Measurements from ENCODE around the gene BRSK1. TPM values are rescaled to one million over a fixed set of nuclear protein-coding genes. Genes with fewer than 3 reads are reported as not detected.

Gene BRSK1
- total and polyA plus RNA-seq, 4 donors, result 0.53 to 6.4 (median 1.5) TPM

DNA sequence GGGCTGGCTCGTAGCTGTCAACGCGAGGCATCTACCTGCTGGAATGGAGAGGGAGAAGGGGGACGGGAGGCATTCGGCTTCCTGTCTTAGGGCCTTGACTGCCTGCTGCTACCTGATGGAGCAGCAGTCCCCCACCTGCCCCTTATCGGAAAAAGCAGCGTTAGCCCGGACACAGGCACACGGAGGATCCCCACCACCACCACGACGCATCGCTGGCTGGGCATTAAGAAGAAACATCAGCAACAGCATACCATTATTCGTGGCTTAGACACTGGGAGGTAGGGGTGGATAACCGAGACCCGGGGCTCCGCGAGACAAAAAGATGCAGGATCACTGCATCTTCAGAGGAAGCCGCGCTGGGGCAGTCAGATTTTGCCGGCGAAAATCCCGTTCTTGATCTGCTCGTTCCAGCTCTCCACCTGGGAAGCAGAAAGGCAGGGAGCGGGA, 69.6 kb downstream of the BRSK1 start:
- Histone ChIP-seq H3K9ac (ENCODE audit: insufficient read depth in 1 of 2, low read length in 2 of 2) (peak overlapping the region in 1 of 2 donors; percentile 5), H3K4me1 (ENCODE audit: control insufficient read depth in 5 of 5, insufficient read depth in 5 of 5, low read length in 5 of 5) (peaks cover 0 to 11% (median 3%) of the 10 kb centered on the region in 5 donors), H3K27me3 (ENCODE audit: control insufficient read depth in 3 of 3, insufficient read depth in 3 of 3, low read length in 2 of 3) (peaks cover 0 to 45% (median 26%) of the 10 kb centered on the region in 3 donors), H3K27ac (ENCODE audit: low read depth in 1 of 2, low read length in 1 of 2) (no peak overlapping the region), H3K36me3 (ENCODE audit: control insufficient read depth in 4 of 4, insufficient read depth in 4 of 4, low read length in 4 of 4) (no peaks in the 10 kb centered on the region), H3K9me3 (ENCODE audit: control insufficient read depth in 4 of 4, insufficient read depth in 3 of 4, low read length in 3 of 4) (peaks cover 0 to 3% (median 0%) of the 10 kb centered on the region in 4 donors), H3K4me3 (no peak overlapping the region)
- DNase-seq (no peak), ATAC-seq (ENCODE audit: insufficient read depth, low FRiP score) (no peak)
- WGBS, 2 donors, result 3% methylated on average over 22 to 24 of the region's 24 CpGs
- TF ChIP-seq, protein P1, sequence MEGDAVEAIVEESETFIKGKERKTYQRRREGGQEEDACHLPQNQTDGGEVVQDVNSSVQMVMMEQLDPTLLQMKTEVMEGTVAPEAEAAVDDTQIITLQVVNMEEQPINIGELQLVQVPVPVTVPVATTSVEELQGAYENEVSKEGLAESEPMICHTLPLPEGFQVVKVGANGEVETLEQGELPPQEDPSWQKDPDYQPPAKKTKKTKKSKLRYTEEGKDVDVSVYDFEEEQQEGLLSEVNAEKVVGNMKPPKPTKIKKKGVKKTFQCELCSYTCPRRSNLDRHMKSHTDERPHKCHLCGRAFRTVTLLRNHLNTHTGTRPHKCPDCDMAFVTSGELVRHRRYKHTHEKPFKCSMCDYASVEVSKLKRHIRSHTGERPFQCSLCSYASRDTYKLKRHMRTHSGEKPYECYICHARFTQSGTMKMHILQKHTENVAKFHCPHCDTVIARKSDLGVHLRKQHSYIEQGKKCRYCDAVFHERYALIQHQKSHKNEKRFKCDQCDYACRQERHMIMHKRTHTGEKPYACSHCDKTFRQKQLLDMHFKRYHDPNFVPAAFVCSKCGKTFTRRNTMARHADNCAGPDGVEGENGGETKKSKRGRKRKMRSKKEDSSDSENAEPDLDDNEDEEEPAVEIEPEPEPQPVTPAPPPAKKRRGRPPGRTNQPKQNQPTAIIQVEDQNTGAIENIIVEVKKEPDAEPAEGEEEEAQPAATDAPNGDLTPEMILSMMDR (IDR thresholded peaks at IDR 0.05; ENCODE audit: control extremely low read depth, extremely low read depth), result no peak

DNA sequence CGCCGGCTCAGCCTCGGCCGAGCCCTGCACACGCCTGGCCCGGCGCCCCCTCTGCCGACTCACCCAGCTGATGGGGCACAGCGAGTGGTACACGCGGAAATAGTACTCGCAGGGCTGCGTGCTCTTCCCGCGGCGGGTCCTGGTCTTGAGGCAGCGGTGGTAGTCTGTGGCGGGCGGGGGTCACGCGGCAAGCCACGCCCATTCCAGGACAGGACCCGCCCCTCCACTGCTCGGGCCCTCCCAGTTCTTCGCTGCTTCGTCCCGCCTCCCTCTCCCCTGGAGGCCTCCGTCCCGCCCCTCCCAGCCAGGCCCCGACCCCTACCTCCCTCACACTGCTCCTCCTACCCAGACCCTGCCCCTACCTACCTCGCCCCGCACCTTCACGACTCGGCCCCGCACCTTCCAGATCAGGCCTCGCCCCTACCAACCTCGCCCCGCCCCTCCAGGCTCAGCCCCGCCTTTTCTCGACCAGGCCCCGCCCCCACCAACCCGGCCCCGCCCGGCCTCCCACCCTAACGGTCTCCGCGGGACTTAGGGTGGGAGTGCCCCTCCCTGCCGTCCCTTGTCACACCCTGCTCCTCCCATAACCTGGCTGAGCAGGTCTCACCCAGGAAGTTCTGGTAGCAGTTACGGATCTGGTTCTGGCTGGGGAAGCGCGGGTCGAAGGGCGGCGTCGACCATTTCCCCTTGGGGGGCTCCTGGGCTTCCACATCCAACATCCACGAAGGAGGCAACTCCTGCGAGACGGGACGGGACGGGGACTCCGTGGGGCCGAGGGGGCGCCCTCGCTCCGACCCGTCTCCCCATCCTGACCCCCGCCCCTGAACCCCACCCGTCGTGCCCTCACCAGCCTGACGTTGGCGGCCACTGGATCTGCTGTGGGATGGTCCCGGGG, 70.3 kb downstream of the BRSK1 start:
- WGBS, 2 donors, result 1 to 2% methylated on average over 64 to 72 of the region's 72 CpGs
- Histone ChIP-seq H3K4me1 (ENCODE audit: control insufficient read depth in 5 of 5, insufficient read depth in 5 of 5, low read length in 5 of 5) (peaks cover 0 to 11% (median 3%) of the 10 kb centered on the region in 5 donors), H3K27ac (ENCODE audit: low read depth in 1 of 2, low read length in 1 of 2) (no peak overlapping the region), H3K36me3 (ENCODE audit: control insufficient read depth in 4 of 4, insufficient read depth in 4 of 4, low read length in 4 of 4) (no peaks in the 10 kb centered on the region), H3K9ac (ENCODE audit: insufficient read depth in 1 of 2, low read length in 2 of 2) (peak overlapping the region in 1 of 2 donors; percentile 5), H3K27me3 (ENCODE audit: control insufficient read depth in 3 of 3, insufficient read depth in 3 of 3, low read length in 2 of 3) (peaks cover 0 to 45% (median 26%) of the 10 kb centered on the region in 3 donors), H3K4me3 (no peak overlapping the region), H3K9me3 (ENCODE audit: control insufficient read depth in 4 of 4, insufficient read depth in 3 of 4, low read length in 3 of 4) (peaks cover 0 to 3% (median 0%) of the 10 kb centered on the region in 4 donors)
- peak; percentile 39 for ATAC-seq (ENCODE audit: insufficient read depth, low FRiP score)
- DNase-seq, result peak in 2 of 3 donors; percentile 59 to 68
- TF ChIP-seq, protein P1 (IDR thresholded peaks at IDR 0.05; ENCODE audit: control extremely low read depth, extremely low read depth), result no peak

DNA sequence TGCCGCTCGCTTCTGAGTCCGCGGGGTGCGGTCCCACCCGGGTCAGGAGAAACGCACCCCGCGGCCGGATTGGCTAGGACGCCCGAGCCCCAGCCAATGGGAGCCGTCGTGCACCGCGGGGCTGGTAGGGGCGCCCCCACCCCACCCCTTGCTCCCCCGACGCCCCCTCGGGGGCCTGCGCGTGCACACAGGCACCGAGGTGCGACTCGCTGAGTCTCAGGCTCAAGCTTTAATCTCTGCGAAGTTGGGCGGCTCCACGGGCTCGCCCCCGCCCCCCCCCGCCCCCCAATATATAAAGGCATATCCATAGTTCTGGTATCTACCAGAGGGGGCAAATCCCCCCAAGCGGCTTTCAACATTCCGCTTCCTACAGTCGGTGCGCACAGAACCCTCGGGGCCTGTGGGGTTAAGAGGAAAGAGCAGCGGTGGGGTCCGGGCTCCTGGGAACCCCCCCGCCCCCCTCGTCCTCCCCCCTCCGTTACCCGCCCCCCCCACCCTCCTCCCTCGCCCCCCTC, 71.0 kb downstream of the BRSK1 start, which contains the start of gene COX6B2:
Gene COX6B2, minus strand, starts transcription at position 22 of the 515 bp plus-strand sequence. CDS start 198 bp downstream, outside the sequence.
- WGBS, 2 donors, result 3% methylated on average over 24 to 41 of the region's 43 CpGs
- DNase-seq, result no peak
- H3K9ac ChIP-seq (ENCODE audit: insufficient read depth in 1 of 2, low read length in 2 of 2), result peak within 1 kb of the TSS in 1 of 2 donors; percentile 5

More for the DNA sequence above, 71.0 kb downstream of the BRSK1 start, which contains the start of gene COX6B2:
- Histone ChIP-seq H3K27me3 (ENCODE audit: control insufficient read depth in 3 of 3, insufficient read depth in 3 of 3, low read length in 2 of 3) (peaks cover 0 to 45% (median 26%) of the 10 kb centered on the region in 3 donors), H3K27ac (ENCODE audit: low read depth in 1 of 2, low read length in 1 of 2) (no peak within 1 kb of the TSS), H3K36me3 (ENCODE audit: control insufficient read depth in 4 of 4, insufficient read depth in 4 of 4, low read length in 4 of 4) (no peaks in the 10 kb centered on the region), H3K9me3 (ENCODE audit: control insufficient read depth in 4 of 4, insufficient read depth in 3 of 4, low read length in 3 of 4) (peaks cover 0 to 3% (median 0%) of the 10 kb centered on the region in 4 donors), H3K4me1 (ENCODE audit: control insufficient read depth in 5 of 5, insufficient read depth in 5 of 5, low read length in 5 of 5) (peaks cover 0 to 11% (median 3%) of the 10 kb centered on the region in 5 donors), H3K4me3 (no peak within 1 kb of the TSS)
- TF ChIP-seq, protein P1 (IDR thresholded peaks at IDR 0.05; ENCODE audit: control extremely low read depth, extremely low read depth), result no peak
- ATAC-seq (ENCODE audit: insufficient read depth, low FRiP score), result no peak

All from lung (tissue), 12 donors.